ENCODE data around the gene APBB2. TPM values are rescaled to one million over a fixed set of nuclear protein-coding genes. Genes with fewer than 3 reads are reported as not detected.

The APBB2 gene
- total and polyA plus RNA-seq, 4 donors = 4.8 to 31.5 (median 11.2) TPM

DNA sequence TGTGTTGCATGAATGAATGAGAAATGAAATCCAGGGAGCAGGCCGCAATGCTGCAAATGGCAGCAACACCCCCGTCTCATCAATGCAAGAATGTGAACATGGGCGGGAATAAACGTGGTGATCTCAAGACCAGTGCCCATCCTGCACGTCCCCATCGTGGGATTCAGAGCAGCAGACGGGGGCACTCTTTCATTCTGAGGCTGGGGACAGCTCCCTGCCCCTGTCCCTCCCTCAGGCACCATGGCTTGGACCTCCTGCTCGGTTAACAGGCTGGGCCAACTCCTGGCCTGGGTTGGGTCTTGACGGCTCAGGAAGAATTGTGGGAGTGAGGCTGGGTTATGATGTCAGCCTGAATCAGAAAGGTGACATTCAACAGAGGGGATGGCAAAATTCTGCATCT is 385.7 kb downstream of the APBB2 start (continued):
- no peak for TF ChIP-seq FOXA2 (IDR thresholded peaks at IDR 0.05)

DNA sequence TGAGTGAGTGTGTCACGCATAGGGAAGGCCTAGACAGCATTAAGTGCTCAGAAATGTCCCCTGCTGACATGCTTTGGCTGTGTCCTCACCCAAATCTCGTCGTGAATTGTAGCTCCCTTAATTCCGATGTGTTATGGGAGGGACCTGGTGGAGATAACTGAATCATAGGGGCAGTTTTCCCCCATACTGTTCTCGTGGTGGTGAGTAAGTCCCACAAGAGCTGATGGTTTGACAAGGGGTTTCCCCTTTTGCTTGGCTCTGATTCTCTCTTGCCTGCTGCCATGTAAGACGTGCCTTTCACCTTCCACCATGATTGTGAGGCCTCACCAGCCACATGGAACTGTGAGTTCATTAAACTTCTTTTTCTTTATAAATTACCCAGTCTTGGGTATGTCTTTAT is 386.6 kb downstream of the APBB2 start:
- TF ChIP-seq TAF1 (conservative IDR thresholded peaks at IDR 0.05) = no peak
- TF ChIP-seq HNF4G (IDR thresholded peaks at IDR 0.05) = no peak
- TF ChIP-seq, protein P1, sequence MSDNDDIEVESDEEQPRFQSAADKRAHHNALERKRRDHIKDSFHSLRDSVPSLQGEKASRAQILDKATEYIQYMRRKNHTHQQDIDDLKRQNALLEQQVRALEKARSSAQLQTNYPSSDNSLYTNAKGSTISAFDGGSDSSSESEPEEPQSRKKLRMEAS (IDR thresholded peaks at IDR 0.05) = no peak
- Histone ChIP-seq H3K9ac (ENCODE audit: low read depth in 1 of 2, low read length in 2 of 2) (no peak overlapping the region), H3K36me3 (ENCODE audit: control insufficient read depth in 4 of 4, insufficient read depth in 3 of 4, low read depth in 1 of 4, low read length in 3 of 4) (peaks cover 0 to 34% (median 18%) of the 10 kb centered on the region in 4 donors), H3K27me3 (ENCODE audit: control insufficient read depth in 4 of 4, insufficient read depth in 4 of 4, low read length in 3 of 4) (no peaks in the 10 kb centered on the region), H3K4me3 (ENCODE audit: low read depth in 1 of 3, low read length in 3 of 3) (no peak overlapping the region), H3K9me3 (ENCODE audit: control insufficient read depth in 4 of 4, low read length in 3 of 4) (no peaks in the 10 kb centered on the region), H3K4me1 (ENCODE audit: control insufficient read depth in 4 of 4, insufficient read depth in 4 of 4, low read length in 3 of 4) (no peaks in the 10 kb centered on the region), H3K27ac (ENCODE audit: low read depth in 1 of 2, low read length in 2 of 2) (no peak overlapping the region)
- no peak for DNase-seq (ENCODE audit: low spot score)
- WGBS = 90% methylated on average over 6 of the region's 6 CpGs

DNA sequence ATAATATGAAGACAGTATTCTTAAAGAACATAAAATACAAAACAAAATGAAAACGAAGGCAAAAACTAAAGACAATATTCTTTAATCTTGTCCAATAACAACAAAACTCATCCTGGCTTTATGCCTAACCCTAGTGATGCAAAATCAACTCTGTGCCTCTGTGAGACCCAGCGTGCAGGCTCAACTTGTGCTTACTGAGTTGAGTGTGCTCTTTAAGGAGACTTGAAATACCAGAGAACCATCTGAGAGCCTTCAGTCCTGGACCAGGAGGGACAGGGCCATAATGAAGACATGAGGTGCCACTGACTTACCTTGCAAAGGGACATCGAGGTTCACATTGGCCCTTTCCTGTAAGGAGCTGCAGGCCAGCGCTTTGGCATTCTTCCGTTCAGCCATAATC is 387.5 kb downstream of the APBB2 start:
- H3K9me3 ChIP-seq (ENCODE audit: control insufficient read depth in 4 of 4, low read length in 3 of 4) = no peaks in the 10 kb centered on the region
- H3K36me3 ChIP-seq (ENCODE audit: control insufficient read depth in 4 of 4, insufficient read depth in 3 of 4, low read depth in 1 of 4, low read length in 3 of 4) = peaks cover 0 to 42% (median 23%) of the 10 kb centered on the region in 4 donors
- no peaks in the 10 kb centered on the region for H3K4me1 ChIP-seq (ENCODE audit: control insufficient read depth in 4 of 4, insufficient read depth in 4 of 4, low read length in 3 of 4)
- H3K27ac ChIP-seq (ENCODE audit: low read depth in 1 of 2, low read length in 2 of 2) = no peak overlapping the region
- no peaks in the 10 kb centered on the region for H3K27me3 ChIP-seq (ENCODE audit: control insufficient read depth in 4 of 4, insufficient read depth in 4 of 4, low read length in 3 of 4)
- no peak for DNase-seq (ENCODE audit: low spot score)
- TF ChIP-seq RAD21 (IDR thresholded peaks at IDR 0.05) = no peak
- no peak for TF ChIP-seq JUND (IDR thresholded peaks at IDR 0.05)
- TF ChIP-seq, protein P2, sequence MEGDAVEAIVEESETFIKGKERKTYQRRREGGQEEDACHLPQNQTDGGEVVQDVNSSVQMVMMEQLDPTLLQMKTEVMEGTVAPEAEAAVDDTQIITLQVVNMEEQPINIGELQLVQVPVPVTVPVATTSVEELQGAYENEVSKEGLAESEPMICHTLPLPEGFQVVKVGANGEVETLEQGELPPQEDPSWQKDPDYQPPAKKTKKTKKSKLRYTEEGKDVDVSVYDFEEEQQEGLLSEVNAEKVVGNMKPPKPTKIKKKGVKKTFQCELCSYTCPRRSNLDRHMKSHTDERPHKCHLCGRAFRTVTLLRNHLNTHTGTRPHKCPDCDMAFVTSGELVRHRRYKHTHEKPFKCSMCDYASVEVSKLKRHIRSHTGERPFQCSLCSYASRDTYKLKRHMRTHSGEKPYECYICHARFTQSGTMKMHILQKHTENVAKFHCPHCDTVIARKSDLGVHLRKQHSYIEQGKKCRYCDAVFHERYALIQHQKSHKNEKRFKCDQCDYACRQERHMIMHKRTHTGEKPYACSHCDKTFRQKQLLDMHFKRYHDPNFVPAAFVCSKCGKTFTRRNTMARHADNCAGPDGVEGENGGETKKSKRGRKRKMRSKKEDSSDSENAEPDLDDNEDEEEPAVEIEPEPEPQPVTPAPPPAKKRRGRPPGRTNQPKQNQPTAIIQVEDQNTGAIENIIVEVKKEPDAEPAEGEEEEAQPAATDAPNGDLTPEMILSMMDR (IDR thresholded peaks at IDR 0.05; ENCODE audit: low read depth, low read length, missing input control) = no peak
- H3K9ac ChIP-seq (ENCODE audit: low read depth in 1 of 2, low read length in 2 of 2) = no peak overlapping the region
- H3K4me3 ChIP-seq (ENCODE audit: low read depth in 1 of 3, low read length in 3 of 3) = no peak overlapping the region
- 95% methylated on average over 5 of the region's 5 CpGs for WGBS

DNA sequence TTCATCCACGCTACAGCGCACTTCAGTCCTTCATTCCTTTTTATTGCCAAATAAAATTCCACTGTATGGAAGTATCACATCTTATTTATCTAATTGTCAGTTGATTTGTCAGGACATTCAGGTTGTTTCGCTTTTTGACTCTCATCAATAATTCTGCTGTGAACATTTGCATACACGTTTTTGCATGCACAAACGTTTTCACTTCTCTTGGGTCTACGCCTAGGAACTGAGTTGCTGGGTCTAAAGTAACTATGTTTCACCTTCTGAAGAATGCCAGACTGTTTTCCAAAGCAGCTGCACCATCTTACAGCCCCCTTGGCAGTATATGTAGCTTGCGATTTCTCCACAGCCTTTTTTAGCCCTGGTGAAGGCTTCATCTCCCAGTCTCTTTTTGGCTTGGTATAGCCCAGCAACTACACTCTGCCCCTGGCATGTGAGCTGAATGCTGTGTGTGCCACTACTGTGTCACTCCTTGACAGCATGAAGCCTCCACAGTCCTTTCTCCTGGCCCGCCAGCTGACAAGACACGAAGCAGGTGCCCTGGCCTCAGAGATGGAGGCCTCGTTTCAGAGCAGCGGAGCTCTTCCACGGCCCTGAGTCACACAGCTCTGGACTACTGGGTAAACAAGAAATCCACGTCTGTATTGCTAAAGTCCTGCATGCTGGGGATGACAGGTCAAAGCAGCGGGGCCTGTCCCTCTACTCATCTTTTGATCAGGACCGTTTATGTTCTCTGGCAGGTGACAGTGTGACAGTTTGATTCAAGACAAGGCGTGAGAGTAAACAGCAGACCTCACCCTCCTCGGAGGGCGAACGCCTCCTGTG is 389.1 kb downstream of the APBB2 start:
- H3K36me3 ChIP-seq (ENCODE audit: control insufficient read depth in 4 of 4, insufficient read depth in 3 of 4, low read depth in 1 of 4, low read length in 3 of 4) = peaks cover 3 to 46% (median 26%) of the 10 kb centered on the region in 4 donors
- 93% methylated on average over 19 of the region's 19 CpGs for WGBS
- H3K4me3 ChIP-seq (ENCODE audit: low read depth in 1 of 3, low read length in 3 of 3) = no peak overlapping the region
- no peaks in the 10 kb centered on the region for H3K9me3 ChIP-seq (ENCODE audit: control insufficient read depth in 4 of 4, low read length in 3 of 4)
- no peak overlapping the region for H3K27ac ChIP-seq (ENCODE audit: low read depth in 1 of 2, low read length in 2 of 2)
- no peaks in the 10 kb centered on the region for H3K27me3 ChIP-seq (ENCODE audit: control insufficient read depth in 4 of 4, insufficient read depth in 4 of 4, low read length in 3 of 4)
- H3K9ac ChIP-seq (ENCODE audit: low read depth in 1 of 2, low read length in 2 of 2) = no peak overlapping the region
- H3K4me1 ChIP-seq (ENCODE audit: control insufficient read depth in 4 of 4, insufficient read depth in 4 of 4, low read length in 3 of 4) = no peaks in the 10 kb centered on the region
- DNase-seq (ENCODE audit: low spot score) = no peak
- TF ChIP-seq TAF1 (conservative IDR thresholded peaks at IDR 0.05) (no peak), JUND (IDR thresholded peaks at IDR 0.05) (no peak), RXRA (IDR thresholded peaks at IDR 0.05) (no peak), EGR1 (IDR thresholded peaks at IDR 0.05; ENCODE audit: low read depth in 2 of 2) (no peak), HNF4G (IDR thresholded peaks at IDR 0.05) (no peak), HNF4A (conservative IDR thresholded peaks at IDR 0.05) (no peak), RAD21 (IDR thresholded peaks at IDR 0.05) (no peak), GABPA (IDR thresholded peaks at IDR 0.05 in 1 of 2, conservative IDR thresholded peaks at IDR 0.05 in 1 of 2) (no peak), NR2F2 (IDR thresholded peaks at IDR 0.05) (no peak), SP1 (IDR thresholded peaks at IDR 0.05) (no peak), FOXA1 (IDR thresholded peaks at IDR 0.05) (no peak), FOXA2 (IDR thresholded peaks at IDR 0.05) (no peak)
- TF ChIP-seq, protein P3, sequence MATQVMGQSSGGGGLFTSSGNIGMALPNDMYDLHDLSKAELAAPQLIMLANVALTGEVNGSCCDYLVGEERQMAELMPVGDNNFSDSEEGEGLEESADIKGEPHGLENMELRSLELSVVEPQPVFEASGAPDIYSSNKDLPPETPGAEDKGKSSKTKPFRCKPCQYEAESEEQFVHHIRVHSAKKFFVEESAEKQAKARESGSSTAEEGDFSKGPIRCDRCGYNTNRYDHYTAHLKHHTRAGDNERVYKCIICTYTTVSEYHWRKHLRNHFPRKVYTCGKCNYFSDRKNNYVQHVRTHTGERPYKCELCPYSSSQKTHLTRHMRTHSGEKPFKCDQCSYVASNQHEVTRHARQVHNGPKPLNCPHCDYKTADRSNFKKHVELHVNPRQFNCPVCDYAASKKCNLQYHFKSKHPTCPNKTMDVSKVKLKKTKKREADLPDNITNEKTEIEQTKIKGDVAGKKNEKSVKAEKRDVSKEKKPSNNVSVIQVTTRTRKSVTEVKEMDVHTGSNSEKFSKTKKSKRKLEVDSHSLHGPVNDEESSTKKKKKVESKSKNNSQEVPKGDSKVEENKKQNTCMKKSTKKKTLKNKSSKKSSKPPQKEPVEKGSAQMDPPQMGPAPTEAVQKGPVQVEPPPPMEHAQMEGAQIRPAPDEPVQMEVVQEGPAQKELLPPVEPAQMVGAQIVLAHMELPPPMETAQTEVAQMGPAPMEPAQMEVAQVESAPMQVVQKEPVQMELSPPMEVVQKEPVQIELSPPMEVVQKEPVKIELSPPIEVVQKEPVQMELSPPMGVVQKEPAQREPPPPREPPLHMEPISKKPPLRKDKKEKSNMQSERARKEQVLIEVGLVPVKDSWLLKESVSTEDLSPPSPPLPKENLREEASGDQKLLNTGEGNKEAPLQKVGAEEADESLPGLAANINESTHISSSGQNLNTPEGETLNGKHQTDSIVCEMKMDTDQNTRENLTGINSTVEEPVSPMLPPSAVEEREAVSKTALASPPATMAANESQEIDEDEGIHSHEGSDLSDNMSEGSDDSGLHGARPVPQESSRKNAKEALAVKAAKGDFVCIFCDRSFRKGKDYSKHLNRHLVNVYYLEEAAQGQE (IDR thresholded peaks at IDR 0.05) = no peak
- TF ChIP-seq, protein P1 (IDR thresholded peaks at IDR 0.05) = no peak
- TF ChIP-seq, protein P2 (IDR thresholded peaks at IDR 0.05; ENCODE audit: low read depth, low read length, missing input control) = no peak

Data from liver (tissue), 9 donors.